B cell (primary cell): ENCODE data around the gene RAD23B. TPM values are rescaled to one million over a fixed set of nuclear protein-coding genes. Genes with fewer than 3 reads are reported as not detected.

Experiments used
- ATAC-seq: fragments of 200-7000 bp; cut with Tn5 transposase; one replicate; pipeline ENCODE4 v1.10.0; 2021; ENCODE audit warnings: low read depth, mild to moderate bottlenecking, moderate number of reproducible peaks, moderate library complexity
- CTCF ChIA-PET: fragments of 350-600 bp; sonication (Branson Sonifier 250); formaldehyde crosslinking; loops from one replicate; lab custom pipeline; 2021; ENCODE audit warnings: antibody characterized with exemption, inconsistent platforms; lab: Charles Lee
- POLR2A ChIA-PET: fragments of 350-600 bp; sonication (Branson Sonifier 250); formaldehyde crosslinking; loops from one replicate; lab custom pipeline; 2021; ENCODE audit warnings: antibody characterized with exemption; lab: Charles Lee
- DNase-seq: peaks from one replicate; pipeline ENCODE4 v3.0.0; 2013
- H2AFZ ChIP-seq: 2 replicates; pipeline ENCODE4 v1.6.1; 2012; ENCODE audit warnings: mild to moderate bottlenecking, low read depth, low read length; ENCODE audit not compliant: insufficient read depth, poor library complexity, severe bottlenecking
- H3K27ac ChIP-seq, 2 donors: 1 replicate in 1 of 2; 2 replicates in 1 of 2; pipeline ENCODE4 v1.5.1; 2012 to 2013; ENCODE audit warnings: low read length in 2 of 2, mild to moderate bottlenecking in 2 of 2, moderate library complexity in 1 of 2
- H3K27me3 ChIP-seq, 4 experiments: fragments of 200-600 bp in 1 of 4; sonication (generic) in 1 of 4; replicated peaks in 1 of 4; 1 replicate in 2 of 4; 2 replicates in 2 of 4; pipeline versions ENCODE4 v1.6.1 to v1.7.0; 2013 to 2016; ENCODE audit warnings: low read length in 3 of 4, mild to moderate bottlenecking in 2 of 4, mixed read lengths in 1 of 4, moderate library complexity in 1 of 4; ENCODE audit not compliant: insufficient read depth in 4 of 4, control insufficient read depth in 3 of 4; ENCODE audit errors: control extremely low read depth in 1 of 4
- H3K36me3 ChIP-seq, 2 experiments: replicated peaks in 1 of 2; 1 replicate in 1 of 2; 2 replicates in 1 of 2; pipeline versions ENCODE4 v1.6.1 to v1.7.1; 2013; ENCODE audit warnings: low read length in 1 of 2; ENCODE audit not compliant: insufficient read depth in 2 of 2, control insufficient read depth in 1 of 2; ENCODE audit errors: control extremely low read depth in 1 of 2, extremely low read depth in 1 of 2
- H3K4me1 ChIP-seq, 2 donors: fragments of 200-600 bp in 1 of 2; sonication (generic) in 1 of 2; 1 replicate in 1 of 2; 2 replicates in 1 of 2; pipeline versions ENCODE4 v1.5.1 to v1.6.1; 2013 to 2017; ENCODE audit warnings: low read length in 2 of 2; ENCODE audit not compliant: control insufficient read depth in 2 of 2, insufficient read depth in 2 of 2
- H3K4me2 ChIP-seq: replicated peaks from 2 replicates; pipeline ENCODE3; 2012; ENCODE audit warnings: mild to moderate bottlenecking, low read depth, low read length; ENCODE audit not compliant: poor library complexity, severe bottlenecking
- H3K4me3 ChIP-seq, 5 experiments: fragments of 200-600 bp in 1 of 5; sonication (generic) in 1 of 5; 1 replicate in 3 of 5; 2 replicates in 2 of 5; pipeline versions ENCODE4 v1.5.1 to v1.7.0; 2011 to 2016; ENCODE audit warnings: low read length in 4 of 5, mild to moderate bottlenecking in 4 of 5, low read depth in 2 of 5, control low read depth in 1 of 5, moderate library complexity in 1 of 5; ENCODE audit not compliant: insufficient read depth in 1 of 5; ENCODE audit errors: control extremely low read depth in 1 of 5, extremely low read depth in 1 of 5
- H3K79me2 ChIP-seq: fragments of 200-600 bp; sonication (generic); one replicate; pipeline ENCODE4 v1.6.0; 2016; ENCODE audit warnings: low read length; ENCODE audit not compliant: control insufficient read depth, insufficient read depth
- H3K9ac ChIP-seq: fragments of 200-600 bp; sonication (generic); 2 replicates; pipeline ENCODE4 v1.6.1; 2017; ENCODE audit warnings: mild to moderate bottlenecking, low read length, moderate library complexity
- H3K9me3 ChIP-seq, 3 donors: one replicate each; pipeline versions ENCODE4 v1.6.1 to v1.7.1; 2013; ENCODE audit warnings: low read length in 2 of 3; ENCODE audit not compliant: control insufficient read depth in 2 of 3, insufficient read depth in 1 of 3; ENCODE audit errors: control extremely low read depth in 1 of 3
- H4K20me1 ChIP-seq: 2 replicates; pipeline ENCODE4 v1.6.0; 2012; ENCODE audit warnings: mild to moderate bottlenecking, low read length; ENCODE audit not compliant: insufficient read depth, control insufficient read depth, poor library complexity, severe bottlenecking
- H3K27ac Mint-ChIP-seq: one replicate; pipeline ENCODE4 v1.8.0; 2021; ENCODE audit warnings: mixed read lengths
- H3K27me3 Mint-ChIP-seq: one replicate; pipeline ENCODE4 v1.8.0; 2021; ENCODE audit warnings: mixed read lengths
- H3K4me1 Mint-ChIP-seq: one replicate; pipeline ENCODE4 v1.8.0; 2021; ENCODE audit warnings: mixed read lengths
- H3K4me3 Mint-ChIP-seq: one replicate; pipeline ENCODE4 v1.8.0; 2021; ENCODE audit warnings: mixed read lengths
- H3K9me3 Mint-ChIP-seq: one replicate; pipeline ENCODE4 v1.8.0; 2022; ENCODE audit warnings: mixed read lengths; ENCODE audit not compliant: insufficient read depth
- EZH2 ChIP-seq: IDR thresholded peaks from 2 replicates; pipeline ENCODE4 v1.6.1; 2012; ENCODE audit warnings: borderline replicate concordance, low read depth, mild to moderate bottlenecking, moderate library complexity, low read length; ENCODE audit not compliant: insufficient read depth, poor library complexity, severe bottlenecking
- WGBS: methylation state at CpG from one replicate; pipeline ENCODE4 v1.1.5; 2013; ENCODE audit warnings: missing lambda C conversion rate; ENCODE audit not compliant: insufficient coverage; 5-methylcytosine and 5-hydroxymethylcytosine counted together
- intact Hi-C: fragments of 100-400 bp; cut with micrococcal nuclease; formaldehyde crosslinking; loops from one replicate; pipeline ENCODE4 v1.10.0; 2022
- polyA plus RNA-seq: library from polyadenylated mRNA; depleted of rRNA; stranded (reverse); fragments of >200 nt; gene quantifications from 2 replicates; pipeline ENCODE4 v1.2.3, GENCODE V29; 2012
- total RNA-seq, 2 donors: library from RNA; stranded (reverse); fragments of 120-200 nt in 1 of 2; gene quantifications; 1 replicate in 1 of 2; 2 replicates in 1 of 2; pipeline versions ENCODE4 v1.2.3 to v1.2.4, GENCODE V29; 2013 to 2022
- TF ChIP-seq, protein P1 (sequence below): fragments of 200-600 bp; IDR thresholded peaks from one replicate; pipeline ENCODE4 v1.8.0; 2022; ENCODE audit warnings: antibody characterized with exemption, mild to moderate bottlenecking

Gene RAD23B
- total and polyA plus RNA-seq, 2 donors (not counting 1 experiment from before 2014, with no cell fraction given): 36.8 to 78.2 TPM

DNA sequence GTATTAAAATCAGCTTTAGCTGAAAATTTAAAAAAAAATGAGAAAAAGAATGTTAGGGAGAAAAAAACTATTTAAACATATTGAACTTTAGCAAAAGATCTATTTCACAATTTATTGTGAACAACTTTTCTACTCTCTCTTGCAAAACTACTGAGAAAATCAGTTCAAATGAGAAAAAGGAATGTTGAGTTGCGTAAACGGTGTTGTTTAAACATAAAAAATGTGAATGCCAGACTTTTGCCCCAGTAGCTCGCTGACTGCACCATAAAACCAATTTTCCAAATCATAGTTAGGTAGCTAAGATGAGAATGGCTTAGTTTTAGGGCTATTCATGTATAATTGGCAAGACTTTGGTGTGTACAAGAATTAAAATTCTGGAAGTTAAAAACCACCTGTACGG, 13.4 kb upstream of the RAD23B start:
- WGBS: no CpG with 5 or more reads among the region's 4 CpGs
- intact Hi-C loops: no loop called here
- DNase-seq (no peak), ATAC-seq (no peak)
- H3K79me2 ChIP-seq: no peaks in the 10 kb centered on the region
- H3K27ac ChIP-seq: no peak overlapping the region
- no peaks in the 10 kb centered on the region for H3K36me3 ChIP-seq
- H3K9me3 Mint-ChIP-seq: no peaks in the 10 kb centered on the region
- H3K27me3 Mint-ChIP-seq: peaks cover 33% of the 10 kb centered on the region
- peaks cover 0 to 8% of the 10 kb centered on the region in 2 donors for H3K4me1 ChIP-seq
- H3K4me3 Mint-ChIP-seq: no peak overlapping the region
- TF ChIP-seq, protein P1, sequence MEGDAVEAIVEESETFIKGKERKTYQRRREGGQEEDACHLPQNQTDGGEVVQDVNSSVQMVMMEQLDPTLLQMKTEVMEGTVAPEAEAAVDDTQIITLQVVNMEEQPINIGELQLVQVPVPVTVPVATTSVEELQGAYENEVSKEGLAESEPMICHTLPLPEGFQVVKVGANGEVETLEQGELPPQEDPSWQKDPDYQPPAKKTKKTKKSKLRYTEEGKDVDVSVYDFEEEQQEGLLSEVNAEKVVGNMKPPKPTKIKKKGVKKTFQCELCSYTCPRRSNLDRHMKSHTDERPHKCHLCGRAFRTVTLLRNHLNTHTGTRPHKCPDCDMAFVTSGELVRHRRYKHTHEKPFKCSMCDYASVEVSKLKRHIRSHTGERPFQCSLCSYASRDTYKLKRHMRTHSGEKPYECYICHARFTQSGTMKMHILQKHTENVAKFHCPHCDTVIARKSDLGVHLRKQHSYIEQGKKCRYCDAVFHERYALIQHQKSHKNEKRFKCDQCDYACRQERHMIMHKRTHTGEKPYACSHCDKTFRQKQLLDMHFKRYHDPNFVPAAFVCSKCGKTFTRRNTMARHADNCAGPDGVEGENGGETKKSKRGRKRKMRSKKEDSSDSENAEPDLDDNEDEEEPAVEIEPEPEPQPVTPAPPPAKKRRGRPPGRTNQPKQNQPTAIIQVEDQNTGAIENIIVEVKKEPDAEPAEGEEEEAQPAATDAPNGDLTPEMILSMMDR: no peak
- no peak for TF ChIP-seq EZH2
- H4K20me1 ChIP-seq: no peaks in the 10 kb centered on the region
- H3K4me2 ChIP-seq: no peak overlapping the region
- H3K4me3 ChIP-seq: no peak overlapping the region
- ChIA-PET CTCF (interaction anchor here (0.6 to 1.8 kb wide), 5 partner anchors 8 to 71 kb away, joined by 3 to 5 read pairs (median 4); no protein-coding TSS in a partner anchor), POLR2A (interaction anchor here (1.3 kb wide), 1 partner anchor 9 kb away, joined by 3 read pairs; no protein-coding TSS in a partner anchor)
- H3K27ac Mint-ChIP-seq: no peak overlapping the region
- no peak overlapping the region for H3K9ac ChIP-seq
- peaks cover 0 to 7% (median 3%) of the 10 kb centered on the region in 4 experiments for H3K27me3 ChIP-seq
- H2AFZ ChIP-seq: no peak overlapping the region
- H3K9me3 ChIP-seq: peaks cover 1 to 8% (median 5%) of the 10 kb centered on the region in 3 donors
- H3K4me1 Mint-ChIP-seq: peaks cover 11% of the 10 kb centered on the region

- no peak for TF ChIP-seq EZH2
- TF ChIP-seq, protein P1: no peak
- Mint-ChIP-seq H3K27me3 (peaks cover 35% of the 10 kb centered on the region), H3K4me1 (peaks cover 11% of the 10 kb centered on the region), H3K9me3 (no peaks in the 10 kb centered on the region), H3K4me3 (no peak overlapping the region), H3K27ac (no peak overlapping the region)
- H3K4me3 ChIP-seq: no peak overlapping the region
- intact Hi-C loops: no loop called here
- ChIA-PET POLR2A (interaction anchor here (1.3 kb wide), 1 partner anchor 9 kb away, joined by 3 read pairs; no protein-coding TSS in a partner anchor), CTCF (interaction anchor here (0.6 to 1.8 kb wide), 6 partner anchors 9 to 71 kb away, joined by 3 to 5 read pairs (median 4); no protein-coding TSS in a partner anchor)
- ATAC-seq: no peak
- no CpG with 5 or more reads among the region's 1 CpG for WGBS
- no peak overlapping the region for H3K27ac ChIP-seq
- H3K9ac ChIP-seq: no peak overlapping the region
- H3K4me1 ChIP-seq: peaks cover 0 to 8% of the 10 kb centered on the region in 2 donors
- no peaks in the 10 kb centered on the region for H4K20me1 ChIP-seq
- H3K4me2 ChIP-seq: no peak overlapping the region
- no peaks in the 10 kb centered on the region for H3K36me3 ChIP-seq
- DNase-seq: no peak
- peaks cover 0 to 8% (median 5%) of the 10 kb centered on the region in 3 donors for H3K9me3 ChIP-seq
- H3K79me2 ChIP-seq: no peaks in the 10 kb centered on the region
- H2AFZ ChIP-seq: peak overlapping the region; percentile 27
- peaks cover 0 to 8% (median 4%) of the 10 kb centered on the region in 4 experiments for H3K27me3 ChIP-seq
Observed at GRCh38 chr9:107270082-107270481, 13.0 kb upstream of the RAD23B start.
